Inferior parietal cortex (tissue), 1 donor: Measurements from ENCODE around the gene BLOC1S1.

Experiments
- DNase-seq: peaks from one replicate; pipeline ENCODE4 v3.0.0-alpha.2; 2016; ENCODE audit errors: extremely low spot score

Gene BLOC1S1

DNA sequence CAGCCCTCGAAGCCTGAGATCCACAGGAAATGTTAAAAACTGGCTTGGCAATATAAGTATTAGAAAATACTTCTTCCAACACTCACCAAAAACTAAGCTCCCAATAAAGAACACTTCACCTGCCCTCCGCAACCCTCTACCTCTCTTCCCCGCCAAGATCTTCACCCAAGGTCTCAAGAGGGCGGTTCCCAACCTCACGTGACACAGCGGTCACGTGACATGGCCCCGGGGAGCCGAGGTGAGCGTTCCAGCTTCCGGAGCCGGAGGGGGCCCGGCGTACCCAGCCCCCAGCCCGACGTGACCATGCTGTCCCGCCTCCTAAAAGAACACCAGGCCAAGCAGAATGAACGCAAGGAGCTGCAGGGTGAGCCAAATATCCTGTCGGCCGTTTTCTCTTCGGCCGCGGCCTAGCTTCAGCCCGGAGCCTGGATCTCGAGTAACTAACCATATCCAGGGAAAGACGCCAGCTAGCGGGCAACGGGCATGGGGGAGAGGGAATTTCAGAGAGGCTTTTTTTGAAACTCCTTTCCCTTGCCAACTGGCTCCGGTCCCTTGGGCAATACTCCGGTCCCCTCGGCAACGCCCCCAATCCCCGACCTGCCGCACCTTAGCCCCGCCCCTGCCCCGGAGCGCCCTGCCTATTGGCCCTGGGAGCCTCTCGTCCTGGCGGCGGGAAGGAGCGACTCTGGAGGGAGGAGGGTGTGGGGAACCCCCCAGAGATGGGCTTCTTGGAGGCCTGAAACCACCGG is at the start of gene BLOC1S1:
TSS of gene BLOC1S1 (plus strand) at position 214 of the 749 bp plus-strand sequence. CDS start at position 220, 6 bp downstream.
- DNase-seq: peak; percentile 96

DNA sequence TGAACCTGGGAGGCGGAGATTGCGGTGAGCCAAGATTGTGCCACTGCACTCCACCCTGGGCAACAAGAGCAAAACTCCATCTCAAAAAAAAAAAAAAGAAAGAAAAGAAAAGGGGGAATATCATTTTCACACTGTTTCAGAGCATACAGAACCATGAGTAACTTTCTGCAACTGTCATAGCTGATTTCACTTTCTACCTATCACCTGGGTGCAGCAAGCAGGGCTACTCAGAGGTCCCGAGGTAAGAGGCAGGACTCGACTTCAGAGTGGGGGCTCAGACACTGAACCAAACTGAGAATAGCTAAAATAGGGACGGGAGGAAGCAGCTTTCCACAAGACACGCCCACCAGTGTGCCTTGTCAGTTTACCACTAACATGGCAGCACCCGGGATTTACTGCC is 49.3 kb upstream of the BLOC1S1 start:
- no peak for DNase-seq

DNA sequence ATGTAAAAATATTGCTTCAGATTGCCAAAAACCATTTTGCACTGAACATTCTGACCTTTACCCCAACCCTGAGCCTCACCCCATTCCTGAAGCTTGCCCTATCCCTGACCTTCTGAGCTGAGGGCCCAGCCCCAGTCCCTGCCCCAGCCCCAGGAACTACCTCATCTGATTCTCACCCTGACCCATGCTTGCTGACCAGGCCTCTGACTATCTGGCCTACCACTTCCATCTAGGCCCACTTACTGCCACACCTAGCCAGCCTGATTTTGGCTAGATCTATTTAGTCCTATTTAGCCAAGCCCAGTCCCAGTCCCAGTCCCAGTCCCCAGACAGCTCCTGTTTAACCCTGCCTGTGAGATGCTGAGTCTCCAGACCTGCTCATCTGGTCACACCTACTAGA is 45.6 kb upstream of the BLOC1S1 start:
- DNase-seq: no peak

DNA sequence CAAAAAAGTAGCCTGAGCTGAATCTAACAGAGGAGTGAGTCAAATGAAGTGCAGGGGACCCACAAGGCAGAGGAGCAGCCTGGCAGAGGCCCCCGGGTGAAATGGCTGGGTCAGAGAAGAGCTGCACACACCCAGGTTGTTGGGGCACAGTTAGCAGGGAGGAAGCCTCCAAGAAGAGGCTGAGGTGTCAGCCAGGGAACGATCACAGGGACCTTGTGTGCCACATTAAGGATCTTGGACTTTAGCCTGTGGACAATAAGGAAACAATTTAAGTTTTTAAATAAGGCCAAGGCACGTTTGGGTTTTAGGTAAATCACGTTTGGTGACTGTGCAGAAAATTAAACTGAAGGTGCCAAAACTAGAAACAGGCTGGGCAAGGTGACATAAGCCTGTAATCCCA is 44.1 kb upstream of the BLOC1S1 start:
- DNase-seq: no peak

DNA sequence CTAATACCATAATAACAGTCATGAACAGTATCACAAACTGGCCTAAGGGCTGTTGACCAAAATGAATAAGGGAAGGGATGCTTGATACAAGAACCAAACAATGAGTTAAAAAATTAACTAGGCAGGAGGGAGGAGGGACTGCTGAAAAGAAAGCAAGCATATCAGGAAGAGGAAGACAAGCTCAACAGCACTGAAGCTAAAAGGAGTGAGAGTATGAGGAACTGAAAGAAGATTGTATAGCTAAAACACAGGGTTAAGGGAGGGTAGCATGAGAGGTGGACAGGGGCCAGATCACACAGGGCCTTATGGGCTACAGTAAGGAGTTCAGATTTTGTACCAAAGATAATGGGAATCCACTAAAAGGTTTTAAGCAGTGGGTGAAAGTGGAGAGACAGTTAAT is 42.2 kb upstream of the BLOC1S1 start:
- DNase-seq: no peak

GRCh38 chr12:55675666-55676065 is 40.2 kb upstream of the BLOC1S1 start:
- no peak for DNase-seq

DNA sequence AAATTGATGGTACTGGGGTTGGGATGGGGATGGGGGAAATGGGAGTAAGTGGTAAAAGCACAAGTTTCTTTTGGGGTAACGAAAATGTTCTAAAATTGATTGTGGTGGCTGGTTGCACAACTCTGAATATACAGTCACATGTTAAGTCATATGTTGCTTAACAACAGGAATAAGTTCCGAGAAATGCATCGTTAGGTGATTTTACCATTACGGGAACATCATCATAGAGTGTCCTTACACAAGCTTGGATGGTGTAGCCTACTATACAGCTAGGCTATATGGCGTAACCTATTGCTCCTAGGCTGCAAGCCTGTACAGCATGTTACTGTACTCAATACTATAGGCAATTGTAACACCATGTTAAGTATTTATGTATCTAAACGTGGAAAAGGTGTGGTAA is 39.1 kb upstream of the BLOC1S1 start:
- DNase-seq: no peak

- no peak for DNase-seq
Measured at GRCh38 chr12:55679691-55680090, 36.2 kb upstream of the BLOC1S1 start.

DNA sequence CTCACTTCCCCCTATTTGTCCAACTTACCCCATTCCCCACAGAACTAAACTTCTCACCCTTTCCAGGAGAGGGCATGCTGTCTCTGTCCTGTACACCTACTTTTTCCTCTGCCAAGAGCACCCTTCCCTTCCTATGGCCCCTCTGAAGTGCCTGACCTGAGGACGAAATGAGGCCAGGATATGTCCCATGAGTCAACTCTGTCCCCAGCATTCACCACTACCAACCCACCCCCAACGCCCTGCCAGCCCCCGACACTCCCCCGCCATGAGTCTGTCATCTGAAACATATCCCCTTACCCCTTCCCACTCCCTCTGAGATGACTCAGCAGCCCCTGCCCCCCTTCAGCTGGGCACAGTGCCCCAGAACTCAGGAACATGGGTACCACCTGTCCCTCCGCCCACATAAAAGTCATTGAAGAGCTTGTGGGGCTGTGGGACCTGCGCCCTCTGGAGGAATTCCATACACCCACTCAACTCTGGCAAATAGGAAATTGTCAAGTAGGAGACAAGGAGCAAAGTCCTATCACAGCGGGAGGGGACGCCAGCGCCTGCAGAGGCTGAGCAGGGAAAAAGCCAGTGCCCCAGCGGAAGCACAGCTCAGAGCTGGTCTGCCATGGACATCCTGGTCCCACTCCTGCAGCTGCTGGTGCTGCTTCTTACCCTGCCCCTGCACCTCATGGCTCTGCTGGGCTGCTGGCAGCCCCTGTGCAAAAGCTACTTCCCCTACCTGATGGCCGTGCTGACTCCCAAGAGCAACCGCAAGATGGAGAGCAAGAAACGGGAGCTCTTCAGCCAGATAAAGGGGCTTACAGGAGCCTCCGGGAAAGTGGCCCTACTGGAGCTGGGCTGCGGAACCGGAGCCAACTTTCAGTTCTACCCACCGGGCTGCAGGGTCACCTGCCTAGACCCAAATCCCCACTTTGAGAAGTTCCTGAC is 34.4 kb upstream of the BLOC1S1 start:
- no peak for DNase-seq

DNA sequence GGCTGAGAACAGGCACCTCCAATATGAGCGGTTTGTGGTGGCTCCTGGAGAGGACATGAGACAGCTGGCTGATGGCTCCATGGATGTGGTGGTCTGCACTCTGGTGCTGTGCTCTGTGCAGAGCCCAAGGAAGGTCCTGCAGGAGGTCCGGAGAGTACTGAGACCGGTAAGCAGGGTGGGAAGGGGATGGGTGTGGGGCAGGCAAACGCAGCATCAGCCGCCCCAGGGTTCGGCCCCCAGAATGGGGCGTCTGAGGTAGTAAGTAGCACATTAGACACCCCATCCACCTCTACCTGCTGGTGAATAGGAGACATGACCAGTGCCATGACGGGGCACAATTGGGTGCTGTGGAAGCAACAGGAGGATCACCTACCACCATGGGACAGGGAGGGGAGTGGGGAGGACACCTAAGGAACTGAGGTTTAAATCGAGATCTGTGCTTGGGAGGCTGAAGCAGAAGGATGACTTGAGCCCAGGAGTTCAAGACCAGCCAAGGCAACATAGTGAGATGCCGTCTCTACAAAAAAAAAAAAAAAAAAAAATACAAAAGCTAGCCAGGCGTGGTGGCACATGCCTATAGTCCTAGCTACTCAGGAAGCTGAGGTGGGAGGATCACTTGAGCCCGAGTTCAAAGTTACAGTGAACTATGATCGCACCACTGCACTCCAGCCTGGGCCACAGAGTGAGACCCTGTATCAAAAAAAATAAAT is 33.6 kb upstream of the BLOC1S1 start:
- DNase-seq: no peak

DNA sequence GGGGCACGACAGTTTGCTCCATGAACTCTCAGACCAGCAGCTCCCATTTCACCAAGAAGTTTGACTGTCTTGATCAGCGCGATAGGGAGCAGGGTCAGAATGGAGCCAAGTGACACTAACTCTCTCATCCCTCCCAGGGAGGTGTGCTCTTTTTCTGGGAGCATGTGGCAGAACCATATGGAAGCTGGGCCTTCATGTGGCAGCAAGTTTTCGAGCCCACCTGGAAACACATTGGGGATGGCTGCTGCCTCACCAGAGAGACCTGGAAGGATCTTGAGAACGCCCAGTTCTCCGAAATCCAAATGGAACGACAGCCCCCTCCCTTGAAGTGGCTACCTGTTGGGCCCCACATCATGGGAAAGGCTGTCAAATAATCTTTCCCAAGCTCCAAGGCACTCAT is 32.2 kb upstream of the BLOC1S1 start:
- DNase-seq: no peak

DNA sequence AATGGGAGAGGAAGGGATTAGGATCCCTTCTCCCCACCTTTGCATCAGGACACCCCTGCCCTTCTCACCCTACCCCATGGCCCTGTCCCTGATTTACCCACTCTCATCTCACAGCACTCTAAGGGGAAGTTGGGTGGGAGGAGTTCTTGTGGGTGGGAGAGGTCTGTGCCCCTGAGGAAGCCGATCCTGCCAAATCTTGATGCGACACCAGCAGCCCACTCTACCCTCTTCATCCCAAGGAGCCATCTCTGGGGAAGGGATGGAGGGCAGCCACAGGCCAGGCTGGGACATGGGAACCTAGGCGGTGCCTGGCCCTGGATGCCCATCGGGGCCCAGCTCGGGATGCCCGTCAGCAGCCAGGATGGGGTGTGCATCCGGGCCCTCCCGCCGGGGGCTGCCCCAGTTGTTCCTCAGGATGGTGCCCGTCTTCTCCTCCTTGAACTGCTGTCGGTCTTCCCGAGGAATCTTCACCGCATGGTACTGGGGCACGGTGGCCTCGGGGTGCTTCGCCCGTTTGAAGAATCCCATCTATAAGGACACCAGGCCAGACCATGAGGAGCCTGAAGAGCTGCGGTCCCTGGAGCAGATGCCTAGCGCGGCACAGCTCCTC is 31.0 kb upstream of the BLOC1S1 start:
- no peak for DNase-seq

- no peak for DNase-seq
Measured at GRCh38 chr12:55685671-55686070, 30.2 kb upstream of the BLOC1S1 start.

- DNase-seq: no peak
Measured at GRCh38 chr12:55686366-55687010, 29.4 kb upstream of the BLOC1S1 start.

- DNase-seq: no peak
Measured at GRCh38 chr12:55687746-55688145, 28.1 kb upstream of the BLOC1S1 start.

DNA sequence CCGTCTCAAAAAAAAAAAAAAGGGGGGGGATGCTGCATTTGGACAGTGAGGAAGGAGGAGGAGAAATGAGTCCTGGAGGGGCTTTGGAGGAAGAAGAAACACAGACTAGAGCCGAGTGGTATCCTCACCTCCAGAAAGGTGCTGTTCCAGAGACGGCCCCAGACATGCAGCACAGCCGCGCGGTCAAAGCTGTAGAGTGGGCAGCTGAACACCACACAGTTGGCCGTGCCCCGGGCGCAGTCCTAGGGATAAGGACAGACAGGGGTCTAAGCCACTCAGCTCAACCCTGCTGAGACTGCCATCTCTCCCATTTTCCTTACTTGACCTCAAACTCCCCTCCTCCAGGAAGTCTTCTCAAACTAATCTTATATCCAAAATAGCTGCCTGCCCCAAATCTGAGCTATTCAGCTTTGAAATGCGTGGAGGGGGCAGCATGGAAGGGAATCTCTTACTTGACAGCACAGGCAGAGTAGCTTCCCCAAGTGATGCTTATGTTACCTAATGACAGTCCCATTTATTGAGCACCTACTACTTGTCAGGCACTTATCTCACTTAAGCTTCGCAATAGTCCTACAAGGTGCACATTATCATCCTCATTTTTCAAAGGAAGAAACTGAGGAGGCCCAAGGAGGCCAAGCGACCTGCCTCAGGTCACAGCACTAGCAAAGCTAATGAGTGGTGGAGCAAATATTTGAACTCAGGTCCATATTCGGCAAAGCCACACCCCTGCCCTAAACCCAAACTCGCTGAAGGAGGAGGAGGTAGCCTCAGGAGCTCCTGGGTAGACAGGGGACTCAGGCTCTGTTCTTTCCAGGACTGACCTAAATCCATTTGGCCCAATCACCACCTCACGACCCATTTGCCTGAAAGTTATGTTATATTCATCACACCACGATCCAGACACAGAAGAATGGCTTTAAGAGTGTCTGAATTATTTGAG is 26.9 kb upstream of the BLOC1S1 start:
- DNase-seq: no peak

DNA sequence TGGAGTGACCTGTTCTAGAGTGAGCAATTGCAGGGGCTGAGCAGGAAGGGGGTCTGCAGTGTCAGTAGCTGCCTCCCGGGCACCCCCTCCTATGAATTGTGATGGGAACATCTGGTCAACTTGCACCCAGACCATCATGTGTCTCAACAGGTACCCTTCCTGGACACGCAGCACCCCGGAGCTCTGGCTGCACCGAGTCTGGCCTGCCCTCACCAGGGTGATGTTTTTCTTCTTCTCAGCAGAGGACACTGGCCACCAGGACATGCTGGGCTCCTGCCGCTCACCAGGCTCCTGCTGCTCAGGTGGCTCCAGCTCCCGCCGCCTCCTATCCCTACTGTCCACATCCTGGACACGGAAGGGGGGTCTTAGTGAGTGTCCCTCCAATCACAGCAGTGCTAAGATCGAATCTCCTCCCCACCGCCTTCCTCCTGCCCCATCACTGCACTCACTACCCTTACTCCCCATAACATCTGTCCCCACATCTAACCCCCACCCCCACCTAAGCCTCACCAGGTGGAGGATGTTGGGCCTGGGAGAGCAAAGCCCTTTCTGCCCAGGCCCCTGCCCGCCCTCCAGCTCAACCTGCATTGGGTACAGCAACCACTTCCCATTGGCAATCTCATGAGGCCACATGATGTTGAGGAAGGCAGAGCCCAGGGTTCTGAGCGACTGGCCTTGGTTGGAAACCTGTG is 23.1 kb upstream of the BLOC1S1 start:
- DNase-seq: no peak

- no peak for DNase-seq
Measured at GRCh38 chr12:55693323-55694187, 22.3 kb upstream of the BLOC1S1 start.

DNA sequence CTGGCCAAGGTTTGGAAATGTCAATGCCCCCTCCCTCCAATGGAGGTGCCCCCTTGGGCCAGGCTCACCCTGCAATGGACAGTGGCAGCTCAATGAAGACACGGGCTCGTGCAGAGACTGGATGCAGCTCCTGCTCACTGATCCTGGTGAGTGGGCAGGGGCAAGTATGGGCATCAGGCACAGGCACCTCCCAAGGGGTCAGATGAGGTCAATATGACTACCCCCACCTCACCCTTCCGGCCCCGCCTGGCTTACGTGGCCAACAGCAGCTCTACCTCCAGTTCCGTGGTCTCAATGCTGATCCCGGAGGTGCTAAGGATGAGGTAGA is 21.7 kb upstream of the BLOC1S1 start:
- no peak for DNase-seq
